ENCODE measurements around the gene HAX1. TPM values are rescaled to one million over a fixed set of nuclear protein-coding genes. Genes with fewer than 3 reads are reported as not detected.

The HAX1 gene
- total RNA-seq, 1 donor from 2014 or later = 122 TPM

Other genes with a start within 250 kb of the HAX1 start
- 0.07 and 0.11 TPM in 2 replicates for gene NUP210L, start 117.6 kb upstream of the HAX1 start, total RNA-seq
- 575 and 1,000 TPM in 2 replicates for gene TPM3, start 80.5 kb upstream of the HAX1 start, total RNA-seq
- gene CFAP141, start 66.3 kb upstream of the HAX1 start, total RNA-seq = not detected in 2 replicates
- gene UBAP2L, start 51.7 kb upstream of the HAX1 start, total RNA-seq = 62.6 and 73.6 TPM in 2 replicates
- 0.07 and 0.13 TPM in 2 replicates for gene AQP10, start 48.5 kb downstream of the HAX1 start, total RNA-seq
- 77.0 and 112 TPM in 2 replicates for gene ATP8B2, start 52.9 kb downstream of the HAX1 start, total RNA-seq
- 5.7 and 10.8 TPM in 2 replicates for gene IL6R, start 132.7 kb downstream of the HAX1 start, total RNA-seq
- gene TDRD10, start 229.6 kb downstream of the HAX1 start, total RNA-seq = 1.7 and 3.8 TPM in 2 replicates
- 60.6 and 84.6 TPM in 2 replicates for gene SHE, start 229.8 kb downstream of the HAX1 start, total RNA-seq